Central memory CD8-positive, alpha-beta T cell (primary cell): ENCODE results near the gene KIAA0753.
"Not testable (repeated sequence)": the region's sequence is repeated elsewhere in the genome, so short reads cannot be mapped to it uniquely, and the experiment has no call there.

Source experiments
- ATAC-seq: fragments of 150-1000 bp; cut with Tn5 transposase; replicated peaks from 2 replicates; pipeline ENCODE4 v1.10.0; 2022; ENCODE audit warnings: mild to moderate bottlenecking, moderate FRiP score, moderate number of reproducible peaks; ENCODE audit not compliant: poor library complexity, severe bottlenecking; ENCODE audit errors: extremely low read depth
- DNase-seq, 2 donors: peaks; one replicate each; pipeline ENCODE4 v3.0.0; 2021; ENCODE audit warnings: low spot score in 2 of 2
- H3K27ac Mint-ChIP-seq: one replicate; pipeline ENCODE4 v1.8.0; 2022; ENCODE audit warnings: low read depth, mild to moderate bottlenecking, moderate library complexity, mixed read lengths
- H3K27me3 Mint-ChIP-seq: one replicate; pipeline ENCODE4 v1.8.0; 2022; ENCODE audit warnings: mixed read lengths
- H3K36me3 Mint-ChIP-seq: one replicate; pipeline ENCODE4 v1.8.0; 2022; ENCODE audit warnings: mild to moderate bottlenecking, moderate library complexity, mixed read lengths; ENCODE audit not compliant: insufficient read depth
- H3K4me1 Mint-ChIP-seq: one replicate; pipeline ENCODE4 v1.8.0; 2022; ENCODE audit warnings: mixed read lengths
- H3K4me3 Mint-ChIP-seq: one replicate; pipeline ENCODE4 v1.8.0; 2022; ENCODE audit warnings: mild to moderate bottlenecking, moderate library complexity, mixed read lengths
- H3K9me3 Mint-ChIP-seq: one replicate; pipeline ENCODE4 v1.8.0; 2022; ENCODE audit warnings: mixed read lengths

KIAA0753 gene

DNA sequence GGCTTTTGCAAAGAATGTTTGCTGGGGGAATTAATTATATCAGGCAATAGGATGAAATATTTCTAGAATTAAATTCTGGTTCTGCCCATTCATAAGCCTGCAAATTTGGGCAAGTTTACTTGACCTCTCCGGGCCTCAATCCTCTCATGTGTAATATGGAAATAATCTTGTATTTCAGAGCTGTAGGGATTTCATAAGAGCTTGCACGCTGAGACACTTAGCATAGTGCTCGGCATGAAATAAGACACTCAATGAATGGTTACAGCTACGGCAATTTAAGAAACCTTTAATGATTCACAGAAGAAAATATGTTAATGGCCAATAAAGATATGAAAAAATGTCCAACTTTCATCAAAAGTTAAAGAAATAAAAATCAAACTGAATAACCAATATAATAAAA is 43.6 kb downstream of the KIAA0753 start:
- no peak overlapping the region for H3K4me3 Mint-ChIP-seq
- H3K27ac Mint-ChIP-seq = no peak overlapping the region
- ATAC-seq (no peak), DNase-seq (no peak)
- peaks cover 37% of the 10 kb centered on the region for H3K36me3 Mint-ChIP-seq
- H3K9me3 Mint-ChIP-seq = no peaks in the 10 kb centered on the region
- H3K27me3 Mint-ChIP-seq = no peaks in the 10 kb centered on the region
- no peaks in the 10 kb centered on the region for H3K4me1 Mint-ChIP-seq

DNA sequence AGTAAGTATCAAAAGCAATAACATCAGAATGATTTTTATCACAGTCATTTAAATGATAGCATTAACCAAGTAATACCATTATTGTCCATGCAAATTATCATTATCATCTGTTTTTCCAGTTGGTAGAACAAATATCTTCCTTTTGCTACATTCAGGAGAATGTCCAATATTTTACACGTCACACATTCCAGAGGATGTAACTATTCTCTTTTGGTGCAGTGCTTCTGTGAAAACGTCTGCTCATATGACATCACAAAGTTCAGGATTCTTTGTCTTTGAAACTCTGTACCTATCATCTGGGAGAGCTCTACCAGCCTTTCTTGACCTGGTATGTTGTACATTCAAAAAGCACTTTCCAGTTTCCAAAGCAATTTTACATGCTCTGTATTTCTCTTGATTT is 44.0 kb downstream of the KIAA0753 start:
- no peak overlapping the region for H3K4me3 Mint-ChIP-seq
- no peak for DNase-seq
- H3K27me3 Mint-ChIP-seq = no peaks in the 10 kb centered on the region
- ATAC-seq = no peak
- peaks cover 37% of the 10 kb centered on the region for H3K36me3 Mint-ChIP-seq
- no peaks in the 10 kb centered on the region for H3K9me3 Mint-ChIP-seq
- H3K4me1 Mint-ChIP-seq = no peaks in the 10 kb centered on the region
- no peak overlapping the region for H3K27ac Mint-ChIP-seq

DNA sequence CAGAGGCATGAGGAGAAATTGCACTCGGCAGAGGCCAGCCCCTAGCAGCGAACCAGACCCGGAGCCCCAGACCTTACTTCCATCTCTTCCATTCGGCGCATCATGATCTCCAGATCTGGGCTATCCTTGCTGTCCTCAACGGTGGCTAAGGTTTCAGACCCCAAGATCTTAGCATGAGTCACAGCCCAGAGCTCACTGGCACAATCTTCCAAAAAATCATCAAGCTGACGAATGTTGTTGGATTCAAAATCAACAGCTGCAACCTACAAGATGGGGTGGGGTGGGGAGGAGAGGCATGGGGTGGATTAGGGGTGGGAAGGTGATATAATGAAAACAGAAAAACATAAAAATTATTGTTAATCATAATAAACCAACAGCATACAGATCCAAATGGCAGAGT is 44.4 kb downstream of the KIAA0753 start:
- no peaks in the 10 kb centered on the region for H3K9me3 Mint-ChIP-seq
- DNase-seq = no peak
- no peak for ATAC-seq
- H3K4me3 Mint-ChIP-seq = no peak overlapping the region
- peaks cover 35% of the 10 kb centered on the region for H3K36me3 Mint-ChIP-seq
- no peak overlapping the region for H3K27ac Mint-ChIP-seq
- H3K4me1 Mint-ChIP-seq = no peaks in the 10 kb centered on the region
- H3K27me3 Mint-ChIP-seq = no peaks in the 10 kb centered on the region

DNA sequence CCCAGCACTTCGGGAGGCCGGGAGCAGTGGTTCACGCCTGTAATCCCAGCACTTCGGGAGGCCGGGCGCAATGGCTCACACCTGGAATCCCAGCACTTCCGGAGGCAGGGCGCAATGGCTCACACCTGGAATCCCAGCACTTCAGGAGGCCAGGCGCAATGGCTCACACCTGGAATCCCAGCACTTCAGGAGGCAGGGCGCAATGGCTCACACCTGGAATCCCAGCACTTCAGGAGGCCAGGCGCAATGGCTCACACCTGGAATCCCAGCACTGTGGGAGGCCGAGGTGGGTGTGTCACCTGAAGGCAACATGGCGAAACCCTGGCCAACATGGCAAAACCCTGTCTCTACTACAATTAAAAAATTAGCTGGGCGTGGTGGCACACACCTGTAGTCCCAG is 47.1 kb downstream of the KIAA0753 start:
- not testable (repeated sequence) for H3K9me3 Mint-ChIP-seq, H3K27me3 Mint-ChIP-seq, H3K4me1 Mint-ChIP-seq, H3K4me3 Mint-ChIP-seq, H3K27ac Mint-ChIP-seq, DNase-seq, ATAC-seq
- peaks cover 43% of the 10 kb centered on the region for H3K36me3 Mint-ChIP-seq

DNA sequence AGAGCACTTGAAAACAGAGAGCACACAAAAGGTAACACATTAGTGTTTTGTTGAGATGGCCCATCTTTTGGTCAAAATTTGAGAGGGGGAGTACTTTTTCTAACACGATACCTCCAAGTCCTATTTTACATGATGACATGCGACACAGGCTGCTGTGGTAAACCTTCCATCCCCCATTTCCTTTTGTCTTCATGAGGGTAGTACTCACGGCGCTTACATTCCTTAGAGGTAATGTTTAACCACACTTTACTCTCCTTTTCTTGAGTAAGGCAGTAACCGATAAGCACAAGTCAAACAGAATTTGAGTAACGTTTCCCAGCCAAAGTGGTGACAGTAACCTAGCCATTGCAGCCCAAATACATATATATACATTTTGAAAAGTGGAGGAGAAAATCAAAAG is 48.3 kb downstream of the KIAA0753 start:
- H3K27ac Mint-ChIP-seq = no peak overlapping the region
- H3K36me3 Mint-ChIP-seq = peaks cover 44% of the 10 kb centered on the region
- H3K9me3 Mint-ChIP-seq = no peaks in the 10 kb centered on the region
- no peak overlapping the region for H3K4me3 Mint-ChIP-seq
- peaks cover 6% of the 10 kb centered on the region for H3K4me1 Mint-ChIP-seq
- DNase-seq (no peak), ATAC-seq (no peak)
- no peaks in the 10 kb centered on the region for H3K27me3 Mint-ChIP-seq

DNA sequence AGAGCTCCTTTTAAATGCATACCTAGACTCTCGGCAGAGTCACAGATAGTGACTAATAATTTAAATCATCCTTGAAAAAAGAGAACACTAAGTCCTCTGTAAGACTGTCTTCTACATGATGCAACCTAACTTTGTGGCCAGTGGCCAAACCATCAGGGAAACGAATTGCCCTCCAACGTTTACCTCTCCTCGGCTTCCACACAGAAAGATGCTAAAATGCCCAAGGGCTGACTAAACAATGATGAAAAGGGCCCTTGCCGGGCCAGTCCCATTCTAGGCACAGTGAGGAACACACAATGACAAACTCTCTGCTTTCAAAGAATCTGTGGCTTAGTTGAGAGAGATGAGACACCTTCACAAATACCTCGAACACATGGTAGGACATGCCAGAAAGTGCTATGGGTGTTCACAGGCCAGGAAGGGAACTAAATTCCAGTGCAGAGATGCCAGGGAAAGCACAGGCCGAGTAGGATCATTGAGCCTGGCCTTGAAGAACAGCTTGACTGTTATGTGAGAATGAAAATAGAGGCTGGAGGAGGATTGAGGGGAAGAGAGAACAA is 48.8 kb downstream of the KIAA0753 start:
- no peak for ATAC-seq
- no peak overlapping the region for H3K4me3 Mint-ChIP-seq

DNA sequence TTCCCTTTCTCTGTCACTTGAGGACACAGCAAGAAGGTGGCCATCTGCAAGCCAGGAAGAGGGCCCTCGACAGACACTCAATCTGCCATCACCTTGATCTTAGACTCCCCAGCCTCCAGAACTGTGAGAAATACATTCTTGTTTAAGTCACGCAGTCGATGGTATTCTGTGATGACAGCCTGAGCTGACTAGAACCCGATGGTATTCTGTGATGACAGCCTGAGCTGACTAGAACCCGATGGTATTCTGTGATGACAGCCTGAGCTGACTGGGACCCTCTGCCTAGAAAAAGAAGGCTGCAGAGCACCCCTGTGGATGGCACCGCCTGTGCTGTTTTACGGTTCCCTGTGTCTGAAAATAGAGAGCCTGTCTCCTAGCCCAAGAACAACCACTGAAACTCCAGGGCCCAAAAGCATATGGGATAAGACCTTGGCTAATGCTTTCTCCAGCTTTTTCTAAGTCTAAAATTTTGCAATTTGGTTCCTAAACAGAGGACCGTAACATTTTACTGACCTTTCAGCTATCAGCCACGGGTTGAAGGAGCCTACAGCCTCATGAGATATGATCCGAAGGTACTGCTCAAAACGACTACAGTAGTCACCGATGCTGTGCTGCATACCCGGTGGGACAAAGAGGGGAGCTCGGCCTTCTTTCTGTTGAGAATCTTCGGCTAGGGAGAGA is 51.1 kb downstream of the KIAA0753 start:
- Mint-ChIP-seq H3K4me1 (peaks cover 6% of the 10 kb centered on the region), H3K4me3 (no peak overlapping the region), H3K36me3 (peaks cover 37% of the 10 kb centered on the region), H3K27me3 (no peaks in the 10 kb centered on the region), H3K9me3 (no peaks in the 10 kb centered on the region), H3K27ac (no peak overlapping the region)
- DNase-seq (no peak), ATAC-seq (no peak)

More for the DNA sequence above, 48.8 kb downstream of the KIAA0753 start:
- Mint-ChIP-seq H3K36me3 (peaks cover 43% of the 10 kb centered on the region), H3K27ac (no peak overlapping the region), H3K9me3 (no peaks in the 10 kb centered on the region), H3K4me1 (peaks cover 6% of the 10 kb centered on the region), H3K27me3 (no peaks in the 10 kb centered on the region)
- no peak for DNase-seq

DNA sequence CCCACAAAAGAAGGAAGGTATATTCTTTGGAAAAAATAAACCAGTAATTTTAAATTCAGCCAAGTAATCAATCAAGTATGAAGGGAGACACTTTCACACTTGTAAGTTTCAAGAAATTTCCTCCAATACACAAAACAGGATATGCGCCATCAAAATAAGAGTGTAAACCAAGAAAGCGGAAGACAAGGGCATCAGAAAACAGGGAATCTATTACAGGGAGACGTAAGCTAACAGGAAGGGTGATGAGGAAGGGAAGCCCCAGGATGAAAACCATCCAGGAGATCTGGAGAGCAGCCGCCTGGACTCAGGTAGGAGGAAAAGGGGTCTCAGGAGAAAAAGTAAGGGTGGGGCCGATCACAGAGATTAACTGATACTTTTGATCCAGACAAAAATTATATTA is 52.3 kb downstream of the KIAA0753 start:
- no peaks in the 10 kb centered on the region for H3K9me3 Mint-ChIP-seq
- peaks cover 31% of the 10 kb centered on the region for H3K36me3 Mint-ChIP-seq
- peaks cover 6% of the 10 kb centered on the region for H3K4me1 Mint-ChIP-seq
- ATAC-seq = no peak
- H3K4me3 Mint-ChIP-seq = no peak overlapping the region
- DNase-seq = no peak
- H3K27me3 Mint-ChIP-seq = no peaks in the 10 kb centered on the region
- H3K27ac Mint-ChIP-seq = no peak overlapping the region

DNA sequence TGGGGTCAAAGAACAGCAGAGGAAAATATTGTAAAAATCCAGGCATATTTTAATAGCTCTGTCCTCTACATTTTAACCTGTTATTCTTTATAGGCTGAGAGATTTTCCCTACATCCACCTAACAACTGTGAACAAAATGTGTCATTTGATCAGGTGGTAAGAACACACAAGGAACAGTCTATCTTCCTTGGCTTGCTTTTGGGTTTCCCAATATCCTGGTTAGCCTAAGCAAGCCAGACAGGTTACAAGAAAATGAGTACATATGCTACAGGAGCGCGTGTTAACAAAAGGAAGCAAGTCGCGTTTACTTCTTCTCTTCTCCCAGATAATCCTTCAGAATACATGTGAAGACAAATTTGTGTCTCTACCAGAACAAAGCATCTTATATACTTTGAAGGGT is 53.2 kb downstream of the KIAA0753 start:
- Mint-ChIP-seq H3K27me3 (no peaks in the 10 kb centered on the region), H3K27ac (no peak overlapping the region), H3K36me3 (peaks cover 26% of the 10 kb centered on the region), H3K9me3 (no peaks in the 10 kb centered on the region), H3K4me1 (peaks cover 6% of the 10 kb centered on the region), H3K4me3 (no peak overlapping the region)
- DNase-seq = no peak
- no peak for ATAC-seq

DNA sequence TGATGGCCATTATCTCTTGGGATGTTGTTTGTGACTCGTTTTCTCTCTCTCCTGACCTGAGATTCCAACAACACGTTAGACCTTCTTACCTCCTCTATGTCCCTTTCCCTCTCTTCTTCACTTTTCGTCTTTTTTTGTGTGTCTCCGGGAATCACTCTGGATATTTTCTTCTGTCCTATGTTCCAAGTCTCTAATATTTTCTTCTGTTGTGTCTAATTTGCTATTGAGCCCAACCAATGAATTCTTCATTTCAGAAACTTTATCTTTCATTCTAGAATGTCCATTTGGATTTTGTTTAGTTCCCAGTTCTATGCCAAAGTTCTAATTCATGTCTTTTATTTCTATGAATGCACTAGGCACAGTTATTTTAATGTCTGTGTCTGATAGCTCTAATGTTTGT is 57.1 kb downstream of the KIAA0753 start:
- H3K36me3 Mint-ChIP-seq = peaks cover 18% of the 10 kb centered on the region
- H3K4me3 Mint-ChIP-seq = no peak overlapping the region
- no peaks in the 10 kb centered on the region for H3K4me1 Mint-ChIP-seq
- DNase-seq (no peak), ATAC-seq (no peak)
- H3K27me3 Mint-ChIP-seq = no peaks in the 10 kb centered on the region
- no peaks in the 10 kb centered on the region for H3K9me3 Mint-ChIP-seq
- no peak overlapping the region for H3K27ac Mint-ChIP-seq

DNA sequence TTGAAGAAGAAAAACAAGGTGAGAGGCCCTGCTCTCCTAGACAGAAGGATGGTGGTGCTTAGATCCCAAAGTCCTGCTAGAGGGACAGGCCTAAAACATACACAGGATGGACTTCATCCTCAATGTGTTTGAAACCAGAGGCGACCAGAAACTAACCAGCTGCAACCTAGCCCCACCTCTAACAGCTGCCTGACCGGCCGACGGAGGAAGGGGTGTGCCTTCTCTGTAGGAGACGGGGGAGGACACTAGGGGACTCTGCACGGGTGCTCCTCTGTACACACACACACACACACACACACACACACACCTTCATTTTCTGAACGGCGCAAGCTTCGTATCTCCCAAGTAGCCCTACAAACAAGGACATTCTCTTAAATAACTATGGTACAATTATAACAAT is 59.9 kb downstream of the KIAA0753 start:
- Mint-ChIP-seq H3K4me1 (peaks cover 5% of the 10 kb centered on the region), H3K27me3 (no peaks in the 10 kb centered on the region), H3K36me3 (peaks cover 15% of the 10 kb centered on the region), H3K4me3 (no peak overlapping the region), H3K27ac (no peak overlapping the region), H3K9me3 (no peaks in the 10 kb centered on the region)
- ATAC-seq (no peak), DNase-seq (no peak)

DNA sequence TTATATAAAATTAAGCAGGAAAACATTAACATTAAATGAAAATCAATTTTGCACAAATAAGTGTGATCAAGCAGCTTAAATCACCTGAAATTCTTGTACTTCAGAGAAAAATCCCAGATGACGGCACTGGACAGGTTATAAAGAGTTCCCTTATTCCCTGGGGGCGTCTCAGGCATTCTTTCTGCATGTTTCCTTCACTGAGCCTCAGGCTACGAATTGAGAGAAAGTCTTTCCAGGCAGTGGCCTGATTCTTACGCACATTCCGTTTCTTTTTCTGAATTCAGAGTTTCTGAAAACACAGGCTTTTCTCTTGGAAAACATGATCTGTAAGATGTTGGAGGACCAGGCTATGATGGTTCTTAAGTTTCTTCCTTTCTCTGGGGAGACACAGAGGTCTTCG is 62.0 kb downstream of the KIAA0753 start:
- H3K27me3 Mint-ChIP-seq = no peaks in the 10 kb centered on the region
- DNase-seq = no peak
- no peak overlapping the region for H3K4me3 Mint-ChIP-seq
- ATAC-seq = no peak
- peaks cover 12% of the 10 kb centered on the region for H3K4me1 Mint-ChIP-seq
- H3K9me3 Mint-ChIP-seq = no peaks in the 10 kb centered on the region
- H3K27ac Mint-ChIP-seq = no peak overlapping the region
- H3K36me3 Mint-ChIP-seq = peaks cover 11% of the 10 kb centered on the region

DNA sequence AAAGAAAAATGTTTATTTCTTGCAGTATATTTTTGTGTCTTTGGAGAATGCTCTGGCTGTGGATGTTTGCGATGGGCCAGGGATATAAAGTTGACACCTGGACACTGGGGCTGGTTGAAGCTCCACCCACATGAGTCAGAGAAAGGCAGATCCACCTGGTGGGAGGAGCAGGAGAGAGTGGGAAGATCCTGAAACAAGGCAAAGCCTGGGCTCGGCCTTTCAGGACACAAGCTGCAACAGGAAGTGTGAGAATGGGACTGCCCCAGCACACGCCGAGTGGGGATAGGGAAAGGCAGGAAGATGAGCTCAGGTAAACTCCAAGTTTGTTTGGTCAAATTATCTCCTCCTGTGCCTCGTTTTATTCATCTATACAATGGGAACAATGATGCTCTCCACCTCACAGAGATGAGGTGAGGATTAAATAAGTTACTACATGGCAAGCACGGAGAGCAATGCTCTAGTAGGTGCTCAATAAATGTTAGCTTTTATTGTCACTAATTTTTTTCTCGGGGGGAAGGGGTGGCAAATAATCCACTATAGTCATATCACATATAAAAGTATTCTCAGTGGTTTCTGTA is 62.7 kb downstream of the KIAA0753 start:
- Mint-ChIP-seq H3K36me3 (peaks cover 11% of the 10 kb centered on the region), H3K27me3 (no peaks in the 10 kb centered on the region), H3K4me3 (no peak overlapping the region), H3K4me1 (peaks cover 12% of the 10 kb centered on the region), H3K9me3 (no peaks in the 10 kb centered on the region), H3K27ac (peak overlapping the region; percentile 19)
- DNase-seq = no peak
- no peak for ATAC-seq
